ENCODE measurements around the gene CSF1R. TPM values are rescaled to one million over a fixed set of nuclear protein-coding genes. Genes with fewer than 3 reads are reported as not detected.

CSF1R gene
- total and polyA plus RNA-seq, 4 donors, result 5.4 to 46.2 (median 22.1) TPM

- 86% methylated on average over 8 of the region's 8 CpGs for WGBS
- Histone ChIP-seq H3K27ac (ENCODE audit: low read depth in 1 of 2, low read length in 2 of 2) (no peak overlapping the region), H3K9me3 (ENCODE audit: control insufficient read depth in 4 of 4, low read length in 3 of 4) (no peaks in the 10 kb centered on the region), H3K4me3 (ENCODE audit: low read depth in 1 of 3, low read length in 3 of 3) (no peak overlapping the region), H3K4me1 (ENCODE audit: control insufficient read depth in 4 of 4, insufficient read depth in 4 of 4, low read length in 3 of 4) (no peaks in the 10 kb centered on the region), H3K27me3 (ENCODE audit: control insufficient read depth in 4 of 4, insufficient read depth in 4 of 4, low read length in 3 of 4) (no peaks in the 10 kb centered on the region), H3K9ac (ENCODE audit: low read depth in 1 of 2, low read length in 2 of 2) (no peak overlapping the region), H3K36me3 (ENCODE audit: control insufficient read depth in 4 of 4, insufficient read depth in 3 of 4, low read depth in 1 of 4, low read length in 3 of 4) (peaks cover 0 to 5% (median 2%) of the 10 kb centered on the region in 4 donors)
- TF ChIP-seq YY1 (IDR thresholded peaks at IDR 0.05) (no peak), EGR1 (IDR thresholded peaks at IDR 0.05; ENCODE audit: low read depth in 2 of 2) (no peak), MAX (IDR thresholded peaks at IDR 0.05) (no peak), NR2F2 (IDR thresholded peaks at IDR 0.05) (no peak), ZBTB33 (IDR thresholded peaks at IDR 0.05) (no peak)
- DNase-seq (ENCODE audit: low spot score), result peak; percentile 30
These were observed 24.8 kb upstream of the CSF1R start for GRCh38 chr5:150111122-150111521.

GRCh38 chr5:150109921-150110320, 23.6 kb upstream of the CSF1R start:
- TF ChIP-seq HNF4G (IDR thresholded peaks at IDR 0.05) (no peak), CTCF (IDR thresholded peaks at IDR 0.05; ENCODE audit: low read depth, low read length, missing input control) (no peak), YY1 (IDR thresholded peaks at IDR 0.05) (no peak), RXRA (IDR thresholded peaks at IDR 0.05) (no peak), EGR1 (IDR thresholded peaks at IDR 0.05; ENCODE audit: low read depth in 2 of 2) (no peak), FOXA1 (IDR thresholded peaks at IDR 0.05) (no peak), GABPA (IDR thresholded peaks at IDR 0.05 in 1 of 2, conservative IDR thresholded peaks at IDR 0.05 in 1 of 2) (no peak), ATF3 (IDR thresholded peaks at IDR 0.05) (no peak), ZBTB33 (IDR thresholded peaks at IDR 0.05) (no peak), FOXA2 (IDR thresholded peaks at IDR 0.05) (no peak), HNF4A (conservative IDR thresholded peaks at IDR 0.05) (no peak), NR2F2 (IDR thresholded peaks at IDR 0.05) (no peak), SP1 (IDR thresholded peaks at IDR 0.05) (no peak)
- DNase-seq (ENCODE audit: low spot score), result no peak
- WGBS, result 70% methylated on average over 4 of the region's 4 CpGs
- Histone ChIP-seq H3K27me3 (ENCODE audit: control insufficient read depth in 4 of 4, insufficient read depth in 4 of 4, low read length in 3 of 4) (no peaks in the 10 kb centered on the region), H3K36me3 (ENCODE audit: control insufficient read depth in 4 of 4, insufficient read depth in 3 of 4, low read depth in 1 of 4, low read length in 3 of 4) (peaks cover 0 to 3% (median 0%) of the 10 kb centered on the region in 4 donors), H3K9me3 (ENCODE audit: control insufficient read depth in 4 of 4, low read length in 3 of 4) (no peaks in the 10 kb centered on the region), H3K4me1 (ENCODE audit: control insufficient read depth in 4 of 4, insufficient read depth in 4 of 4, low read length in 3 of 4) (no peaks in the 10 kb centered on the region), H3K27ac (ENCODE audit: low read depth in 1 of 2, low read length in 2 of 2) (no peak overlapping the region), H3K4me3 (ENCODE audit: low read depth in 1 of 3, low read length in 3 of 3) (no peak overlapping the region), H3K9ac (ENCODE audit: low read depth in 1 of 2, low read length in 2 of 2) (no peak overlapping the region)
